ENCODE results near the gene PLXNA4. TPM values are rescaled to one million over a fixed set of nuclear protein-coding genes. Genes with fewer than 3 reads are reported as not detected.

PLXNA4 gene
- total RNA-seq, 2 experiments from 2014 or later: 0.18 to 0.70 TPM

GRCh38 chr7:132155715-132156114 lies 420.6 kb downstream of the PLXNA4 start:
- ChIA-PET CTCF (no interaction called here), POLR2A (no interaction called here)
- Mint-ChIP-seq H3K4me3 (no peak overlapping the region), H3K27me3 (no peaks in the 10 kb centered on the region), H3K27ac (no peak overlapping the region), H3K9me3 (no peaks in the 10 kb centered on the region), H3K4me1 (ENCODE audit: low read depth) (no peaks in the 10 kb centered on the region), H3K36me3 (ENCODE audit: low read depth) (no peaks in the 10 kb centered on the region)
- intact Hi-C loops (cut with micrococcal nuclease): no loop called here
- TF ChIP-seq CTCF (IDR thresholded peaks at IDR 0.05): no peak
- no peak for ATAC-seq
- DNase-seq: no peak

GRCh38 chr7:132154695-132155471 lies 421.4 kb downstream of the PLXNA4 start:
- POLR2A ChIA-PET: no interaction called here
- no peaks in the 10 kb centered on the region for H3K9me3 Mint-ChIP-seq
- no peak for TF ChIP-seq CTCF (IDR thresholded peaks at IDR 0.05)
- CTCF ChIA-PET: no interaction called here
- no peak overlapping the region for H3K4me3 Mint-ChIP-seq
- no peaks in the 10 kb centered on the region for H3K4me1 Mint-ChIP-seq (ENCODE audit: low read depth)
- DNase-seq: no peak
- no peaks in the 10 kb centered on the region for H3K27me3 Mint-ChIP-seq
- intact Hi-C loops (cut with micrococcal nuclease): no loop called here
- ATAC-seq: no peak
- no peak overlapping the region for H3K27ac Mint-ChIP-seq
- H3K36me3 Mint-ChIP-seq (ENCODE audit: low read depth): no peaks in the 10 kb centered on the region

DNA sequence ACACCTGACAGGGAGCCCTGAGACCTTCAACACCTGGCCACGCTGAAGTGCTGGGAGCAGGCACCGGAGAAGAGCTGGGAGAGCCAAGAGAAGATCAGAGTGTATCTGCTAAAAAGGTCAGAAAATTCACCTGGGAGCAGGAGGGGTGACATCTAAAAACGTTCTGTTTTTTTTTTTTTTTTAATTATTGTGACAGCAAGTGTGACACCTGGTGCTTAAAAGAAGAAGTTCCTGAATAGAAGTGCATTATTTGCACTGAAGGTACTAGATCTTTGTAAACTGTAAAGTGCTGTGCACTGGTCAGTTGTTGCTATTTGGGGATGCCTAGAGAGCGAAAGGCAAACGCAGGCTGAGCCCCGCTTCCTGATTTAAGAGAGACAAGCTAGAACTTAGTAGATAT lies 422.0 kb downstream of the PLXNA4 start:
- CTCF ChIA-PET: no interaction called here
- POLR2A ChIA-PET: no interaction called here
- H3K27me3 Mint-ChIP-seq: no peaks in the 10 kb centered on the region
- intact Hi-C loops (cut with micrococcal nuclease): no loop called here
- ATAC-seq: no peak
- no peak overlapping the region for H3K4me3 Mint-ChIP-seq
- no peak for DNase-seq
- no peaks in the 10 kb centered on the region for H3K4me1 Mint-ChIP-seq (ENCODE audit: low read depth)
- H3K9me3 Mint-ChIP-seq: no peaks in the 10 kb centered on the region
- H3K27ac Mint-ChIP-seq: no peak overlapping the region
- TF ChIP-seq CTCF (IDR thresholded peaks at IDR 0.05): no peak
- H3K36me3 Mint-ChIP-seq (ENCODE audit: low read depth): no peaks in the 10 kb centered on the region

- Mint-ChIP-seq H3K4me1 (ENCODE audit: low read depth) (no peaks in the 10 kb centered on the region), H3K9me3 (no peaks in the 10 kb centered on the region), H3K36me3 (ENCODE audit: low read depth) (no peaks in the 10 kb centered on the region), H3K27ac (no peak overlapping the region), H3K27me3 (no peaks in the 10 kb centered on the region), H3K4me3 (no peak overlapping the region)
- DNase-seq (no peak), ATAC-seq (no peak)
- intact Hi-C loops (cut with micrococcal nuclease): no loop called here
- POLR2A ChIA-PET: no interaction called here
- CTCF ChIA-PET: no interaction called here
- TF ChIP-seq CTCF (IDR thresholded peaks at IDR 0.05): no peak
Observed at GRCh38 chr7:132152131-132152889, 424.0 kb downstream of the PLXNA4 start.

- H3K27ac Mint-ChIP-seq: no peak overlapping the region
- H3K9me3 Mint-ChIP-seq: no peaks in the 10 kb centered on the region
- H3K36me3 Mint-ChIP-seq (ENCODE audit: low read depth): no peaks in the 10 kb centered on the region
- ATAC-seq (no peak), DNase-seq (no peak)
- ChIA-PET CTCF (no interaction called here), POLR2A (no interaction called here)
- TF ChIP-seq CTCF (IDR thresholded peaks at IDR 0.05): no peak
- no peaks in the 10 kb centered on the region for H3K27me3 Mint-ChIP-seq
- intact Hi-C loops (cut with micrococcal nuclease): no loop called here
- H3K4me3 Mint-ChIP-seq: no peak overlapping the region
- H3K4me1 Mint-ChIP-seq (ENCODE audit: low read depth): no peaks in the 10 kb centered on the region
Observed at GRCh38 chr7:132150711-132151110, 425.6 kb downstream of the PLXNA4 start.

All from activated CD8-positive, alpha-beta T cell treated with anti-CD3 and anti-CD28 coated beads for 36 hours (primary cell).